Measurements from ENCODE around the gene GLO1.

GRCh38 chr6:38648629-38649028 lies 54.3 kb downstream of the GLO1 start:
- TF ChIP-seq CTCF (optimal IDR thresholded peaks at IDR 0.05 in 1 of 3, IDR thresholded peaks at IDR 0.05 in 1 of 3, conservative IDR thresholded peaks at IDR 0.05 in 1 of 3; ENCODE audit: extremely low read depth in 1 of 3, insufficient read depth in 2 of 3, low read length in 3 of 3): no peak
- no peak for TF ChIP-seq EZH2 (IDR thresholded peaks at IDR 0.05; ENCODE audit: low read length)
